GM19468 (cell line): ENCODE measurements around the gene RND1.

ENCODE experiments used
- ATAC-seq: cut with Tn5 transposase; IDR thresholded peaks from one replicate; pipeline ENCODE4 v1.9.1; 2021; ENCODE audit warnings: mild to moderate bottlenecking, moderate library complexity, moderate number of reproducible peaks; ENCODE audit not compliant: unreplicated experiment; ENCODE audit errors: extremely low read depth

RND1 gene

GRCh38 chr12:48828841-48829575 lies 36.7 kb downstream of the RND1 start:
- no peak for ATAC-seq

GRCh38 chr12:48828293-48828692 lies 37.4 kb downstream of the RND1 start:
- no peak for ATAC-seq

DNA sequence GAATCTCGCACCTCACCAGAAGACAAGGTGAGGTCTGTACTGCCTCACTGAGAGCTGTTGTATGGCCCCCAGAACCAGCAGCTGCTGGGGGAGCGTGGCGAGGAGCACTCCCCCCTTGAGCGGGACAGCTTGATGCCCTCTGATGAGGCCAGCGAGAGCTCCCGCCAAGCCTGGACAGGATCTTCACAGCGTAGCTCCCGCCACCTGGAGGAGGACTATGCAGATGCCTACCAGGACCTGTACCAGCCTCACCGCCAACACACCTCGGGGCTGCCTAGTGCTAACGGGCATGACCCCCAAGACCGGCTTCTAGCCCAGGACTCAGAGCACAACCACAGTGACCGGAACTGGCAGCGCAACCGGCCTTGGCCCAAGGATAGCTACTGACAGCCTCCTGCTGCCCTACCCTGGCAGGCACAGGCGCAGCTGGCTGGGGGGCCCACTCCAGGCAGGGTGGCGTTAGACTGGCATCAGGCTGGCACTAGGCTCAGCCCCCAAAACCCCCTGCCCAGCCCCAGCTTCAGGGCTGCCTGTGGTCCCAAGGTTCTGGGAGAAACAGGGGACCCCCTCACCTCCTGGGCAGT lies 38.1 kb downstream of the RND1 start:
- ATAC-seq, result no peak

DNA sequence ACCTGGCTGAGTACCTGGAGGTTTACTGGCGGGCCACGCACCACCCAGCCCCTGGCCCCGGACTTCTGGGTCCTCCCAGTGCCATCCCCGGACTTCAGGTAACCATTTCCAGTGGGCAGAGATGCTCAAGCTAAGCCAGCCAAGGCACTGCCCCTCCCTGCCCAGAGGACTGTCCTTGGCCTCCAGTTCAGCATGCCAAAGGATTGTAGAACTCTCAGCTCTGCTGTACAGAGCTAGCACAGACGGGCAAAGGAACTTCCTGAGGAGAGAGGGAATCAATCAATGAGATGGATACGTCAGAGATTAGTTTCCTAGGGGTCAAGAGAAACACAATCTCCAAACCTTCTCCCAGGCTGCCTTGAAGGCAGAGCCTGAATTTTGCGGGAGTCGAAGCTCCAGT lies 38.6 kb downstream of the RND1 start:
- ATAC-seq, result no peak

GRCh38 chr12:48826209-48826855 lies 39.3 kb downstream of the RND1 start:
- no peak for ATAC-seq

DNA sequence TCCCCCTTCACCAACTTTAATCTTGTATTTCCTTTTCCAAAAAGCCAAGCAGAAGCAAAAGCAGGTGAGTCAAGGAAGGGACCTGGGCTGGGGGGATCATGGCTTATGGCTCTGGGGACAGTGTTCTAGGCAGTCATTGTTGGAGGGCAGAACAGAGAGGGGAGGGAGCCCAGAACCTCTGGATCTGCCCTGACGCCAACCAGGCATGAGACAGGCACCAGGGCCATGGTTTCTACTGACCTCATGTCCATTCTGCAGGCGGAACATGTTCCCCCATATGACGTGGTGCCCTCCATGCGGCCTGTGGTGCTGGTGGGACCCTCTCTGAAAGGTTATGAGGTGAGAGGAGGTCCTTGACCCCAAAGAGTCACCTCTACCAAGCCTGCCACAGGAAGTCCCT lies 40.8 kb downstream of the RND1 start:
- ATAC-seq, result no peak

- ATAC-seq, result no peak
Measured at GRCh38 chr12:48824112-48824511, 41.6 kb downstream of the RND1 start.

GRCh38 chr12:48823281-48823680 lies 42.4 kb downstream of the RND1 start:
- no peak for ATAC-seq

GRCh38 chr12:48822711-48823110 lies 43.0 kb downstream of the RND1 start:
- ATAC-seq, result no peak

DNA sequence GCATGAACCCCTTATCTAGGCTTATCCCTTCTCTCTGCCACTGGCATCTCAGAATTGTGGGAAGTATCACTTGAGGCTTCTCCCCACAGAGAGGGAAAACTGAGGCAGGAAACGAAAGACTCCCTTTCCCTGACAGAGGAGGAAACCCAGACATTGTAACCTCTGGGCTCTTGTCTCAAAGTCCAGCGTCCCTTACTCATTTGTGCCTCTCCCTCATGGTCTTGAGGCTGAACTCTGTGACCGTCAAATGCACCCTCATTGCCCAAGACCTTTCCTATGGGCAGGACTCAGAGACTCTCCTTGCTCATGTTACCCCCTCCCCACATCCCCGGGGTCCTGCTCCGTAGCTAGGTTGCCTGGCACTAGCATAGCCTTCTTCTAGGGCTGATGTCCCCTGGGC lies 43.5 kb downstream of the RND1 start:
- ATAC-seq, result no peak

DNA sequence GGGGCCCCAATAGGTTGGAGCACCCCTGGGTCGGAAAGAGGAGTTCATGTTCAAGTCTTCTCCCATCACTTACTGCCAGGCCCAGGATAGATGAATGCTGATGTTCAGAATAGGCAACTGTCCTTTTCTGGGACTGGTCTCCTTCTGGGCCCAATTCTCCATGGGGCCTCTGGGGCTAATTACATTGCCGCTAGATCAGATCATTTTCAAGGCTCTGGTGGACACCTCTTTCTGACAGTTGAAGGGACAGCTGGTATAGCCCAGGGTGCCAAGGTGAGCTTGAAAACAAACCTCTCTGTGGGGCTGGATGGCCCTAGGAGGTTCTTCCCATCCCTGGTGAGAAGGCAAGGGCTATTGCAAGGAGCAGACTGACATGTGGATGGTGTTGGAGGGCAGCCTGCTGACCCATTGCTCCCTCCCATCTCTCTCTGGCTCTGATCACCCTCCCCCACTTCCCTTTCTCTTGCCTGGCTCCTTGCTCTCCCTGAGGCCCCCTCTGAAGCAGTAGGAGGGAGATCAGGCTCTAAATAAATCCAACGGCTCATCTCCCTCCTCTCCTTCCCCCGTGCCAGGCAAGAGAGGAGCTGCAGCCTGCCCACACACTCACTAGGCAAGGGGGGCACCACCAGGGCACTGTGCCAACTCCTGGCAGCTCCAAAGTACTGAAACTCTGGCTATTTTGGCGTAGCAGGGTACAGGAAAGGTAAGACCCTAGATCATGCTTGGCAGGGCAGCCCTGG lies 45.5 kb downstream of the RND1 start:
- no peak for ATAC-seq

DNA sequence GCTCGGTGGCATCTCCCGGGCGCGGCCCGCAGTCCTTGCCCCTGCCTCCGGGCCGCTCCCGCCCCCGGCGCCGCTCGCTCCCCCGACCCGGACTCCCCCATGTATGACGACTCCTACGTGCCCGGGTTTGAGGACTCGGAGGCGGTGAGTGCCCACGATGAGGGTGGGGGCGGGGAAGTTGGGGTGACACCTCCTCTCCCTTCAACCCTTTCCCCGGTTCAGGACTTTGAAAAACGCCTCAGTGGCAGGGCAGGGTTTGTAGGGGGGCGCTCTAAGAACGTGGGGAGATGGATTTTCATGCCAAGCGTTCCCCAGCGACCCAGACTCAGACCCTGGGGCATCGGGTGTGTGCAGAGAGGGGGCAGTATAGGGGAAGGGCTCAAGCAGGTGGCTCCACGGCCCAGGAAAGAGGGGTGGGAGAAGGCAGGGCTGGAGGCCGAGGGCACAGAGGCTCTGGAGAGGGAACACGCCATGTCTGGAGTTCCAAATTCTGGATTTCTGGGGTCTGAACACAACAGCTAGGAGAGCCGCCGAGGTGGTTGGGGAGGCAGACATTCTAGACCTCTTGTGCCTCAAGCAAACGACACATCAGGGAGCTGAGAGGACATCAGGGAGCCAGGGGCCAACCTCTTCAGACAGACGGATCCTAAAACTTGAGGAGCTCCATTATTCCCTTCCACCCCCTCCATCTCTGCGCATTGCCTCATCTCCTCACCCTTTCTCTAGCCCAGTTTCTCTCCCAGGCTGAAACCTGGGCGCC lies 46.7 kb downstream of the RND1 start:
- no peak for ATAC-seq

DNA sequence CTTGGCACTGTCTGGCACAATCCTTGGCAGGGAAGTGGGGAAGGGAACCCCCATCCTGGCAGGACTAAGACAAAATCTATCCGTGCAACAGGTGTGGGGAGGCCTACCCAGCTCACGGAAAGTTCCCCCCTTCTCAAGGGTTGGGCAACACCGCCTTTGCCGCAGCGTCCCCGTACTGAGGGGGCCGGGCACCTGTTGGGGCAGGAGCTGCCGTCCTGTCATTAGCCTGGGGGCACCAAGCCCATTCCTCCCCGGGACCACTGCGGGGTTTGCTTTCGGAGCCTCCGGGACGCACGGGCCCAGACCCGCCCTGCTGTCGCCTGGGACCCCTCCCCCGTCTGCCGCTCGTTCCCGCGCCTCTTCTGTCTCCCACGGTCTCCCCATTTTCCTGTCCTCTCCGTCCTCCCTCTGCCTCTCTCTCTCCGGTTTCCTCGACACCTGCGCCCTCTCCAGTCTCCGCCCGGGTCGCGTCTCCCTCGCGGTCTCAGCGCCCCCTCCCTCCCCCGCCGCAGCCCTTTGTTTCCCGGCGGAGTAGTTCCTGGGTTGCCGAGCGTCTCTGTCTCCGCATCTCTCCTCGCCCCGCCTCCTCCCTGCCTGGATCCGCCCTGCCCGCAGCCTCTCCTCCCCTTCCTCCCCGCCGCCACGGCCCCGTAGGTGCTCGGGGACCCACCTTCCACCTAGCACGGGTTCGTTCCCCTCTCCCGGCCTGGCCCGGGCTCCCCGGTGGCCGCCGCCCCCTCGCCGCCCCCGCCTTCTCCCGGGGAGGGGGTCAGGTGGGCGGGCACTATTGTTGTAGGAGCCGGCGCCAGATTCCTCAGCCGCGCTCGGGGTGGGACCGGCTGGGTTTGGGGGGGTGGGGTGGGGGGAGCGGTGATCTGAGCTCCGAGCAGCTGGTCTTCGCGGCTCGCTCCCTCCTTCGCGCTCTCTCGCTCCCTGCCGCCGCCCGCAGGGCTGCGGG lies 47.5 kb downstream of the RND1 start, which contains the start of gene CACNB3:
CACNB3 (plus strand) TSS at position 624 of the 958 bp plus-strand sequence. CDS start 434 bp downstream, outside the sequence.
- no peak for ATAC-seq

DNA sequence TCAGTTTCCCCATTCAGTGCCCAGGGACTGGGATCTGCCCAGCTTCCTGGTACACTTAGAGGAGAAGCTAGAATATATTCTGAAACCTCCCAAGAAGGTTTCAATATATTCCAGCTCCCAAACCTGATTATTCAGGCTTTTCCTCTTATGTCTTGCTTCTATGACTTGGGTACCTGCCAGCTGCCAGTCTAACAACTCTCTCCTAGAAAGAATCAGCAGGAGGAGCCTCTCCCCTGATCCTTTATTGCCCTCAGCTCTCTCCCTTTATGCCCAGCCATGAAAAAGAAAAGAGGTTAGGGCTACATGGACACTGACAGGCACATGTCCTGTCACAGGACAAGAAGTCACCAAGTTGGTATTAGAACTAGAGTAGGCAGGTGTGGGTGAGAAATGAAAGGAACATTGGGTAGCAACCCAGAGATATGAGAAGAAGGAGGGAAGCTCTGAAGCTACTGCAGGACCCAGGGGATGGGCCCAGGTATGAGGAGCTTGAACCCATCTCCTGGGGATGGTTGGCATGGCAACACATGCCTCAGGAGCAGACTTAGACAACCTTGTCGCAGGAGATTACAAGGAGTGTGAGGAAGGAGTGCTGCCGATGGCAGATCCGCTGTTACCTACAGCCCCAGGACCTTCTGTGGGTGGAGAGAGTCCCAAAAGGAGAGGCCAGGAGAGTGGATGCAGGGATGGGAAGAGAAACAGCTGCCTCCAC lies 49.4 kb downstream of the RND1 start:
- ATAC-seq, result no peak

DNA sequence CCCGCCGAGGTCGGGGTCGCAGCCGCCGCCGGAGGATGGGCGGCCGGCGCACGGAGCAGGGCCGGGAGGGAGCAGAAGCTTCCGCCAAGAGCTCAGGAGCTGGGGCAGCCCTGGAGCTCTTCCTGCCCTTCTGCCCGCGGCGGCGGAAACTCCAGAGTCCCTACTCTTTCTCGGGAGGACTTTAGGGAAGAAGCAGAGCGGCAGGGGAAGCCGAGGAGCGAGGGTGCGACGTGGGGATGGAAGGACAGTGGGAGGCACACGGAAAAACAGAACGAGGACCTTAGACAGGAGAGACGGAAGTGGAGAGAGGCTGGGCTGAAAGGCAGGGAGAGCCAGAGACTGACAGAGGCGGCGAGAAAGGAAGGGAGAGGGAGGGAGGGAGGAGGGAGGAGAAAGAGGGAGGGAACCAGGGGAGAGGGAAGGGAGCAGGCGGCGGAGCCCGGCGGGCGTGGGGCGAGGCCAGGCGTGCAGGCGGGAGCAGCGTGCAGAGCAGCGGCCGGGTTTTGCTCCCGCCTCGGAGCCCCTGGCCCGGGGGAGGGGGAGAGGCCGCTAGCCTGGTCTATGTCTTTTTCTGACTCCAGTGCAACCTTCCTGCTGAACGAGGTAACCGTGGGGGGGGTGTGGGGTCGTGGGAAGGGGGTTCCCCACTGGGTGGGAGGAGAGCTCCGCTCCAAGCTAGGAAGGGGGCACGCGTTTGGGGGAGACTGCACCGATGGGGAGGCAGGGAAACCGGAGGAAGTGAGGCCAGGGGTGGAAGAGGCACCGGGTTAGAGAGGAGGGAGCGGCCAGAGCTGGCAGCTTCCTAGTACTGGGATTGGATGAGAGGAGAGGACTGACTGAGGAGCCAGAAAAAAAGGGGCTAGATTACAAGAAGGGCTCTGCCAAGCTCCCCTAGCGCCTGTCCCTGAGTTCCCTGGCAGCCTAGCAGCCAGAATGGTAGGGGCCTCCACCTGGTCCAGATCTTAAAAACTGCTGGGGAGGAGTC lies 50.3 kb downstream of the RND1 start:
- ATAC-seq, result no peak

- ATAC-seq, result peak; percentile 61
Measured at GRCh38 chr12:48814262-48815125, 51.2 kb downstream of the RND1 start.
